H1 (cell line): Measurements from ENCODE around the gene TSC22D4. TPM values are rescaled to one million over a fixed set of nuclear protein-coding genes. Genes with fewer than 3 reads are reported as not detected.

Experiments
- CTCF ChIA-PET: fragments of 300-600 bp; sonication (Branson Sonifier 250); formaldehyde crosslinking; loops from one replicate; lab custom pipeline; 2021; ENCODE audit not compliant: partially characterized antibody; lab: Charles Lee
- POLR2A ChIA-PET: fragments of 300-600 bp; sonication (Branson Sonifier 250); formaldehyde crosslinking; loops from one replicate; lab custom pipeline; 2021; ENCODE audit warnings: inconsistent platforms; ENCODE audit not compliant: partially characterized antibody; lab: Charles Lee
- DNase-seq, 2 experiments: peaks; one replicate each; pipeline versions ENCODE4 v3.0.0 to v3.0.0-alpha.2; 2010 to 2022; ENCODE audit warnings: low spot score in 2 of 2, low read depth in 1 of 2, mixed read lengths in 1 of 2
- FAIRE-seq: peaks from 2 replicates; lab custom pipeline; 2011; peaks lifted over from hg19 to GRCh38; lab: Jason Lieb, UNC
- H2AFZ ChIP-seq: 2 replicates; pipeline ENCODE4 v1.8.1; 2012; ENCODE audit warnings: low read length, inconsistent platforms
- H2AK5ac ChIP-seq: 2 replicates; pipeline ENCODE4 v1.6.1; 2013; ENCODE audit warnings: low read depth, low read length
- H2BK120ac ChIP-seq: replicated peaks from 2 replicates; pipeline ENCODE3; 2013; ENCODE audit warnings: low read depth, low read length, inconsistent platforms
- H2BK12ac ChIP-seq: 2 replicates; pipeline ENCODE4 v1.6.1; 2013; ENCODE audit warnings: low read depth, low read length
- H2BK15ac ChIP-seq: 2 replicates; pipeline ENCODE4 v1.6.1; 2013; ENCODE audit warnings: low read length
- H2BK20ac ChIP-seq: 2 replicates; pipeline ENCODE4 v1.6.1; 2013; ENCODE audit warnings: low read length
- H2BK5ac ChIP-seq: 2 replicates; pipeline ENCODE4 v1.6.1; 2013; ENCODE audit warnings: low read depth, low read length
- H3K14ac ChIP-seq: 2 replicates; pipeline ENCODE4 v1.6.1; 2013; ENCODE audit warnings: inconsistent platforms; ENCODE audit not compliant: insufficient read length
- H3K18ac ChIP-seq: 2 replicates; pipeline ENCODE4 v1.6.1; 2013; ENCODE audit warnings: low read length; ENCODE audit errors: extremely low read depth
- H3K23ac ChIP-seq: 2 replicates; pipeline ENCODE4 v1.6.1; 2013; ENCODE audit warnings: inconsistent platforms; ENCODE audit not compliant: insufficient read length
- H3K23me2 ChIP-seq: 2 replicates; pipeline ENCODE4 v1.6.1; 2013; ENCODE audit warnings: low read depth, low read length
- H3K27ac ChIP-seq: 2 replicates; pipeline ENCODE4 v1.6.1; 2011; ENCODE audit warnings: low read depth, low read length, inconsistent platforms
- H3K27me3 ChIP-seq, 4 experiments: replicated peaks in 1 of 4; 1 replicate in 1 of 4; 2 replicates in 3 of 4; pipeline versions ENCODE4 v1.6.1 to v1.8.1; 2011 to 2013; ENCODE audit warnings: low read length in 3 of 4, mild to moderate bottlenecking in 3 of 4, inconsistent platforms in 2 of 4, mixed read lengths in 2 of 4, moderate library complexity in 1 of 4; ENCODE audit not compliant: control insufficient read depth in 3 of 4, insufficient read depth in 3 of 4; ENCODE audit errors: extremely low read depth in 1 of 4
- H3K36me3 ChIP-seq, 4 experiments: 2 replicates each; pipeline versions ENCODE4 v1.6.1 to v1.8.1; 2011 to 2013; ENCODE audit warnings: mild to moderate bottlenecking in 4 of 4, low read length in 3 of 4, moderate library complexity in 2 of 4, control low read depth in 1 of 4, inconsistent platforms in 1 of 4; ENCODE audit not compliant: insufficient read depth in 4 of 4, control insufficient read depth in 2 of 4
- H3K4ac ChIP-seq: replicated peaks from 2 replicates; pipeline ENCODE3; 2013; ENCODE audit warnings: low read length, low read depth, mixed read lengths, inconsistent platforms; ENCODE audit not compliant: insufficient read length
- H3K4me1 ChIP-seq, 4 experiments: replicated peaks in 1 of 4; 1 replicate in 1 of 4; 2 replicates in 3 of 4; pipeline versions ENCODE4 v1.6.1 to v1.8.1; 2011 to 2013; ENCODE audit warnings: low read length in 3 of 4, inconsistent platforms in 2 of 4, mixed read lengths in 1 of 4; ENCODE audit not compliant: insufficient read depth in 4 of 4, control insufficient read depth in 3 of 4
- H3K4me2 ChIP-seq, 2 experiments: 2 replicates each; pipeline versions ENCODE4 v1.6.1 to v1.8.1; 2011 to 2013; ENCODE audit warnings: low read depth in 2 of 2, low read length in 2 of 2, control low read depth in 1 of 2, inconsistent platforms in 1 of 2, mild to moderate bottlenecking in 1 of 2; ENCODE audit not compliant: insufficient read depth in 1 of 2
- H3K4me3 ChIP-seq, 4 experiments: fragments of 200-600, 300-600 bp in 1 of 4; sonication (generic), shearing (Covaris generic), sonication (Bioruptor Twin) in 1 of 4; 2 replicates each; pipeline versions ENCODE4 v1.5.1 to v1.8.1; 2011 to 2016; ENCODE audit warnings: low read length in 4 of 4, low read depth in 3 of 4, control low read depth in 2 of 4, inconsistent platforms in 2 of 4, mild to moderate bottlenecking in 2 of 4, mixed read lengths in 1 of 4, moderate library complexity in 1 of 4; ENCODE audit not compliant: insufficient read depth in 2 of 4; ENCODE audit errors: extremely low read depth in 1 of 4
- H3K56ac ChIP-seq: replicated peaks from 2 replicates; pipeline ENCODE3; 2013; ENCODE audit warnings: low read depth, mild to moderate bottlenecking, mixed read lengths, low read length, inconsistent platforms; ENCODE audit not compliant: insufficient read length
- H3K79me1 ChIP-seq: 2 replicates; pipeline ENCODE4 v1.6.1; 2013; ENCODE audit warnings: low read depth, low read length, control low read depth
- H3K79me2 ChIP-seq, 2 experiments: 2 replicates each; pipeline versions ENCODE4 v1.6.1 to v1.8.1; 2012 to 2013; ENCODE audit warnings: low read length in 2 of 2, mild to moderate bottlenecking in 2 of 2, inconsistent platforms in 1 of 2; ENCODE audit not compliant: insufficient read depth in 2 of 2, control insufficient read depth in 1 of 2
- H3K9ac ChIP-seq, 4 experiments: replicated peaks in 1 of 4; 1 replicate in 1 of 4; 2 replicates in 3 of 4; pipeline versions ENCODE4 v1.6.1 to v1.8.1; 2011 to 2013; ENCODE audit warnings: low read depth in 3 of 4, low read length in 3 of 4, control low read depth in 2 of 4, mild to moderate bottlenecking in 2 of 4, moderate library complexity in 2 of 4, inconsistent platforms in 1 of 4; ENCODE audit errors: extremely low read depth in 1 of 4
- H3K9me3 ChIP-seq, 2 experiments: 2 replicates each; pipeline versions ENCODE4 v1.6.1 to v1.8.1; 2012 to 2013; ENCODE audit warnings: mild to moderate bottlenecking in 2 of 2, moderate library complexity in 2 of 2, control low read depth in 1 of 2, inconsistent platforms in 1 of 2, low read depth in 1 of 2, low read length in 1 of 2, mixed read lengths in 1 of 2; ENCODE audit not compliant: insufficient read depth in 2 of 2
- H4K20me1 ChIP-seq, 2 experiments: replicated peaks in 1 of 2; 2 replicates each; pipeline versions ENCODE3 to v1.8.1; 2011 to 2013; ENCODE audit warnings: inconsistent platforms in 2 of 2, low read length in 2 of 2, mild to moderate bottlenecking in 1 of 2; ENCODE audit not compliant: insufficient read depth in 2 of 2, control insufficient read depth in 1 of 2
- H4K5ac ChIP-seq: 2 replicates; pipeline ENCODE4 v1.6.1; 2013; ENCODE audit warnings: low read length, low read depth, mixed read lengths, inconsistent platforms; ENCODE audit not compliant: insufficient read length
- H4K8ac ChIP-seq: 2 replicates; pipeline ENCODE4 v1.8.0; 2013; ENCODE audit warnings: mild to moderate bottlenecking, moderate library complexity, low read length, inconsistent platforms; ENCODE audit not compliant: insufficient read depth; ENCODE audit errors: extremely low read depth
- H4K91ac ChIP-seq: replicated peaks from 2 replicates; pipeline ENCODE3; 2013; ENCODE audit warnings: low read length, mixed read lengths, inconsistent platforms; ENCODE audit not compliant: insufficient read length
- BRCA1 ChIP-seq: IDR thresholded peaks from 2 replicates; pipeline ENCODE4 v1.6.1; 2012; ENCODE audit warnings: low read depth, low read length, improper control_type of control experiment
- CBX5 ChIP-seq: fragments of 300-800, 300-1000 bp; sonication (generic); IDR thresholded peaks from 2 replicates; pipeline ENCODE4 v1.7.1; 2016; ENCODE audit warnings: antibody characterized with exemption, low read length, low read depth
- CEBPB ChIP-seq: IDR thresholded peaks from 2 replicates; pipeline ENCODE4 v1.6.1; 2012; ENCODE audit warnings: low read depth, low read length
- CREB1 ChIP-seq: IDR thresholded peaks from 2 replicates; pipeline ENCODE4 v1.6.1; 2012; ENCODE audit warnings: inconsistent platforms
- KDM5A ChIP-seq: fragments of 200-600 bp; IDR thresholded peaks from 2 replicates; pipeline ENCODE4 v1.7.1; 2012; ENCODE audit warnings: mild to moderate bottlenecking, low read length, inconsistent platforms, mixed read lengths
- MAX ChIP-seq: IDR thresholded peaks from 2 replicates; pipeline ENCODE4 v1.6.1; 2012; ENCODE audit warnings: inconsistent platforms
- POLR2AphosphoS5 ChIP-seq: IDR thresholded peaks from 2 replicates; pipeline ENCODE4 v1.6.1; 2011; ENCODE audit warnings: low read depth, low read length
- POU5F1 ChIP-seq: IDR thresholded peaks from 2 replicates; pipeline ENCODE4 v1.6.1; 2011; ENCODE audit warnings: low read depth, mild to moderate bottlenecking, low read length, moderate library complexity
- RXRA ChIP-seq: IDR thresholded peaks from 2 replicates; pipeline ENCODE4 v1.6.1; 2011; ENCODE audit warnings: low read depth, mild to moderate bottlenecking, low read length, moderate library complexity; ENCODE audit not compliant: insufficient read depth
- SAP30 ChIP-seq: fragments of 300-600 bp; sonication (generic); IDR thresholded peaks from 2 replicates; pipeline ENCODE4 v1.7.1; 2012; ENCODE audit warnings: low read length, moderate library complexity, mild to moderate bottlenecking, inconsistent platforms; ENCODE audit not compliant: insufficient read depth, insufficient replicate concordance
- SUZ12 ChIP-seq: fragments of 200-600 bp; sonication (generic); IDR thresholded peaks from 2 replicates; pipeline ENCODE4 v1.6.1; 2012; ENCODE audit warnings: mild to moderate bottlenecking, inconsistent platforms, low read length, moderate library complexity, mixed read lengths
- TEAD4 ChIP-seq: IDR thresholded peaks from 2 replicates; pipeline ENCODE4 v1.6.1; 2012; ENCODE audit warnings: low read depth, low read length, inconsistent platforms, mixed read lengths
- YY1 ChIP-seq: IDR thresholded peaks from 2 replicates; pipeline ENCODE4 v1.6.1; 2011; ENCODE audit warnings: low read depth, mild to moderate bottlenecking, low read length
- WGBS, 2 experiments: shearing (Covaris generic) in 1 of 2; methylation state at CpG; one replicate each; pipeline versions ENCODE4 v1.1.6 to v1.1.7; 2013 to 2015; ENCODE audit warnings: low lambda C conversion rate in 2 of 2, mixed read lengths in 2 of 2, inconsistent platforms in 1 of 2, low coverage in 1 of 2, missing lambda C conversion rate in 1 of 2; ENCODE audit not compliant: insufficient replicate concordance in 2 of 2, insufficient coverage in 1 of 2, insufficient read length in 1 of 2; ENCODE audit errors: extremely low coverage in 1 of 2, missing lambda C conversion rate in 1 of 2; 5-methylcytosine and 5-hydroxymethylcytosine counted together
- polyA plus RNA-seq, 7 experiments: library from polyadenylated mRNA; depleted of rRNA in 3 of 7; stranded (reverse) in 5 of 7; unstranded in 2 of 7; fragments of >200 nt in 5 of 7; fragments of 200-250 nt in 2 of 7; gene quantifications; 1 replicate in 5 of 7; 2 replicates in 1 of 7; 4 replicates in 1 of 7; pipeline versions ENCODE4 v1.2.1 to v1.2.3, GENCODE V29; 2011 to 2013; ENCODE audit warnings: missing spikeins in 2 of 7, mixed read lengths in 2 of 7
- total RNA-seq: library from RNA; stranded (reverse); fragmentation: NEBNext Ultra II Directional; extraction: Animal tissue kit (Norgen Biotek cat#: 25700); gene quantifications from 2 replicates; pipeline ENCODE4 v1.2.1, GENCODE V29; 2021

TSC22D4 gene
- total and polyA plus RNA-seq, 2 of the 8 experiments (the other 6 are each of a cell fraction or from before 2014, with no cell fraction given): 13.2 to 20.3 TPM

DNA sequence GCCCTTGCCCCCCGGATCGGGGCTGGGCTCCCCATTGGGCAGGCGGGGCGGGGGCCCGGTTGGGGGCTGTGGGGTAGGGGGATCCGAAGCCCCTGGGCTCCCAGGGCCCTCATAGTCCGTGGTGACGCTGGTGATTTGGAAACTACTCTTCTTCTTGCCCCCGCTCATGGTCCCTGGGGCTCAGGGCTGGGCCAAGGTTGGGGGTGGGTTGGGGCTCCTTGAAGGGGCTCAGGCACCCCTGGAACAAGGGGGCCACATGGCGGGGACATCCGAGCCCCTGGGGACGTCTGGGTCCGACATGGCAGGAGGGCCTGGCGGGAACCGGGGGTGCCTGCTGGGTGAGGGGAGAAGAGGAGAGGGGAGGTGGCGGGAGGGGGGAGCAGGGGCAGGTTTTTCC lies 1.1 kb downstream of the TSC22D4 start:
- H4K91ac ChIP-seq: no peak overlapping the region
- H2BK120ac ChIP-seq: no peak overlapping the region
- H3K14ac ChIP-seq: no peak overlapping the region
- H3K4me2 ChIP-seq: peak overlapping the region; percentile 81 to 83
- no peak overlapping the region for H4K8ac ChIP-seq
- peaks cover 3% of the 10 kb centered on the region; the same call in 1 of the 2 replicates for H3K23me2 ChIP-seq
- no peak overlapping the region for H3K27ac ChIP-seq
- no peak overlapping the region for H3K23ac ChIP-seq
- FAIRE-seq (no peak), DNase-seq (no peak)
- H3K18ac ChIP-seq: no peak overlapping the region; the same call in 1 of the 2 replicates
- POLR2A ChIA-PET: interaction anchor here (0.6 to 4.3 kb wide), 8 partner anchors 21 to 171 kb away, joined by 3 to 20 read pairs (median 3); partner anchors contain the start of genes MEPCE, PCOLCE and ZCWPW1
- peak overlapping the region; percentile 17 to 86 (median 80); a peak in 6 of 8 replicates for H3K4me3 ChIP-seq
- no peak overlapping the region for H2BK20ac ChIP-seq
- WGBS, 2 experiments: no CpG with 5 or more reads among the region's 16 CpGs
- no peak overlapping the region for H2AK5ac ChIP-seq
- H3K4me1 ChIP-seq: peaks cover 0 to 14% (median 7%) of the 10 kb centered on the region in 4 experiments; a peak in 5 of 7 replicates
- no peaks in the 10 kb centered on the region; the same call in 1 of the 2 replicates for H3K79me1 ChIP-seq
- no peak overlapping the region for H2AFZ ChIP-seq
- no peak overlapping the region for H3K56ac ChIP-seq
- no peak overlapping the region for H2BK12ac ChIP-seq
- H4K20me1 ChIP-seq: no peaks in the 10 kb centered on the region
- CTCF ChIA-PET: interaction anchor here (0.8 to 11.3 kb wide), 16 partner anchors 12 to 316 kb away, joined by 3 to 152 read pairs (median 4); partner anchors contain the start of genes AGFG2, FBXO24, LRCH4 and SPACDR
- H3K36me3 ChIP-seq: peaks cover 0 to 3% (median 0%) of the 10 kb centered on the region in 4 experiments; a peak in 1 of 8 replicates
- no peak overlapping the region for H2BK5ac ChIP-seq
- H3K9ac ChIP-seq: no peak overlapping the region; a peak in 1 of 7 replicates
- H3K79me2 ChIP-seq: no peaks in the 10 kb centered on the region
- no peak overlapping the region for H3K4ac ChIP-seq
- no peak overlapping the region for H4K5ac ChIP-seq
- no peaks in the 10 kb centered on the region for H3K27me3 ChIP-seq
- no peak overlapping the region for H2BK15ac ChIP-seq
- H3K9me3 ChIP-seq: no peaks in the 10 kb centered on the region
- TF ChIP-seq CBX5 (no peak), TEAD4 (no peak), CEBPB (no peak), SAP30 (no peak), POU5F1 (no peak), KDM5A (no peak), YY1 (no peak), POLR2AphosphoS5 (no peak), CREB1 (no peak), RXRA (no peak), SUZ12 (no peak), BRCA1 (no peak), MAX (no peak)
